Measurements from ENCODE around the gene RAPGEF2.

DNA sequence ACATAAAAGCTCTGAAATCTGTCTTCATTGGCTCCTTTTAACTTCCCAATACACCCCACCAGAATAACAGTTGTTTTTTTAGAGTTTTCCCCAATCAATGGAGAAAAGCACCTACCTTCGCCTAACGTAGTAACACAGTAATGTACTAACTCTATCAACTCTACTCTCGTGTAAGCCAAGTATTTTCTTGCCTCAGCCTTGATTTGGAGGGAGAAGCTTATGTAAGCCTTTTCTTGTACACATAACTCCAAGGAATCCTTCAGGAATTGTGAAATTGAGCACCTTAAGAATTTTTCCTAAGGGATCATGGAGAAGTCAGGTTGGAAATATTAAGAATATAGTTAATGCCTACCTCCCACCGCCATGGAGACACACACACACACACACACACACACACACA is 181.2 kb downstream of the RAPGEF2 start:
- TF ChIP-seq ZSCAN23 (tag by site-specific recombination; IDR thresholded peaks at IDR 0.05) = no peak
- TF ChIP-seq GLI2 (tag by site-specific recombination; IDR thresholded peaks at IDR 0.05; ENCODE audit: borderline replicate concordance, low read depth) = no peak
- no peak for TF ChIP-seq CTCF (tag by site-specific recombination; IDR thresholded peaks at IDR 0.05)
- no peak for TF ChIP-seq ZNF747 (tag by site-specific recombination; IDR thresholded peaks at IDR 0.05)
- no peak for TF ChIP-seq ZBTB17 (tag by site-specific recombination; IDR thresholded peaks at IDR 0.05)
- TF ChIP-seq ZNF416 (tag by site-specific recombination; IDR thresholded peaks at IDR 0.05) = no peak
- TF ChIP-seq ZNF335 (tag by site-specific recombination; conservative IDR thresholded peaks at IDR 0.05) = no peak
- TF ChIP-seq ZNF121 (tag by site-specific recombination; IDR thresholded peaks at IDR 0.05) = no peak

Data from HEK293 (cell line).